ENCODE results near the gene EFNB3.

EFNB3 gene

DNA sequence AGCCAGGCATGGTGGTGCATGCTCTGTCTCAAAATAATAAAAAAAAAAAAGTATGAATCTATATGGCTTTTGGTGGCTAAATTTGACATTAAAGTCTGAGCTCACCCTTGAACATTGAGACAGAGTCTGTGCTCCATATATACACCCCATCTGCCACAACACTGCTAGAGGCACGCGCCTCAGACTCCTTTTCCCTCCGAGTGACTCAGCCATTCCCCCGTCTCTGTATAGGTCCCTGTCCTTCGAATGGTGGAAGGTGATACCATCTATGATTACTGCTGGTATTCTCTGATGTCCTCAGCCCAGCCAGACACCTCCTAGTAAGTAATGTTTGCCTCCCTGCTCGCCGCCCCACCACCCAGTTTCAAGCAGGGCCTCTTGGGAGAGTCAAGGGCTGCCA is 4.5 kb upstream of the EFNB3 start:
- DNase-seq = no peak

DNA sequence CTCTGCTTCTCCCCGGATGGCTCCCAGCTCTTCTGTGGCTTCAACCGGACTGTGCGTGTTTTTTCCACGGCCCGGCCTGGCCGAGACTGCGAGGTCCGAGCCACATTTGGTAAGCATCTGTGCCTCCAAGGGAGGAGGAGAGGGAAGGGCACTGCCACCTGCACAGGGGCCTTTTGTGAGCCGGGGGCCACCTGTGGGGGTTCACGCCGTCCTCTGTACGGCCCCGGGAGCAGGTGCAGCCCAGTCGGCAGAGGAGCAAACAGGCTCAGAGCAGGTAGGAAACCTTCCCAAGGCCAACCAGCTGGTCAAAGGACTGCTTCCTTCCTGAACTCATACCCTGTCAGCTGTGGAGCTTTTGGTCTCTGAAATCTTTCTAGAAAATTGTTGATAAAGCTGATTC is 3.3 kb upstream of the EFNB3 start:
- DNase-seq = no peak

DNA sequence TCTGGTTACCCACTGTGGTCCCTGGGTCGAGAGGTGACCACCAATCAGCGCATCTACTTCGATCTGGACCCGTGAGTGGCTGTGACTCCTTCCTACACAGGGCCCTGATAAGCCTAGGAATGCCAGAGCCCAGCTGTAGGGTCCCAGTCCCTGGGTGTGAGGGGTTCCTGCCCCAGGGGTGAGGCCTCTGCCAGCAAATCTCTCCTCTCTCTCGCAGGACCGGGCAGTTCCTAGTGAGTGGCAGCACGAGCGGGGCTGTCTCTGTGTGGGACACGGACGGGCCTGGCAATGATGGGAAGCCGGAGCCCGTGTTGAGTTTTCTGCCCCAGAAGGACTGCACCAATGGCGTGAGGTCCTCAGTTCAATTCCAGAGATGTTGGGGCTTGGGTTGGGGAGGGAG is 2.2 kb upstream of the EFNB3 start:
- no peak for DNase-seq

DNA sequence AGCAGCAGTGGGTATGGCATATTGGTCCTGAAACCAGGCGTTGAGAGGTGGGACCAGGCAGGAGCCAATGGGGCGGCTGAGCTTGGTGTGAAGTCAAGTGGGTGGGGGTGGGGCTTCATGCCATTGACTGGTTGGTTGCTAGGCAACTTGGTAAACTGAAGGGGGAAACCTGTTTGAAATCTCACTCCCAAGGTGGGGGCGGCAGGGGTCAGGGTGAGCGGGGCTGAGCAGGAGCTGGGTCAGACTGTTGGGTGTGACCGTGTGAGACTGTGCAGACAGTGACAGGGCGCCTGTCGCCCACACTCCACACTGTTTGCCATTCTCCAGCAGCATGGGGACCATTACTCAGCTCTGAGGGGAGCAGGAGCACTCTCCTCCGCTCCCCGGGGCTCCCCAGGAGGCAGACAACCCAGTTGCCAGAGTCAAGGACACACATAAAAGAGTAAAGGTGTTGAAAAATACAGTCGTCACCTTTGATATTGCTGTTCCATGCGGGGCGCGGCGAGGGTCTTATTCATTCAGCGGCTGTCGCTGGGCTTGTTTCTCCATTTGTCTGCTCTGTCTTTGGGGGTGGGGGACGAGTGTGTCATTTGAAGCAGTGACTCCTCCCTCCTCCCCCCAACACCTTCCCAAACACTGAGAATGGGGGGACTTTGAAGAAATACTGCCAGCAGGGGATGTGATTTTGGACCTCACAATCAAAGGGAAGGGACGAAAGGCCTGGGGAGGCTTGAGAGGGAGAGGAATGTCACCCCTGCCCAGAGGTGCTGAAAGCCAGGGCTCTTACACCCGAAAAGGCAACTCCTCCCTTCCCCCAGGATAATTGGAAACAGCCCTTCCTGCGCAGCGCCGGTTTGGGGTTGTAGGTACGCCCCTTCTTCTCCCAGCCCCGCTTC is 1.2 kb upstream of the EFNB3 start:
- no peak for DNase-seq

DNA sequence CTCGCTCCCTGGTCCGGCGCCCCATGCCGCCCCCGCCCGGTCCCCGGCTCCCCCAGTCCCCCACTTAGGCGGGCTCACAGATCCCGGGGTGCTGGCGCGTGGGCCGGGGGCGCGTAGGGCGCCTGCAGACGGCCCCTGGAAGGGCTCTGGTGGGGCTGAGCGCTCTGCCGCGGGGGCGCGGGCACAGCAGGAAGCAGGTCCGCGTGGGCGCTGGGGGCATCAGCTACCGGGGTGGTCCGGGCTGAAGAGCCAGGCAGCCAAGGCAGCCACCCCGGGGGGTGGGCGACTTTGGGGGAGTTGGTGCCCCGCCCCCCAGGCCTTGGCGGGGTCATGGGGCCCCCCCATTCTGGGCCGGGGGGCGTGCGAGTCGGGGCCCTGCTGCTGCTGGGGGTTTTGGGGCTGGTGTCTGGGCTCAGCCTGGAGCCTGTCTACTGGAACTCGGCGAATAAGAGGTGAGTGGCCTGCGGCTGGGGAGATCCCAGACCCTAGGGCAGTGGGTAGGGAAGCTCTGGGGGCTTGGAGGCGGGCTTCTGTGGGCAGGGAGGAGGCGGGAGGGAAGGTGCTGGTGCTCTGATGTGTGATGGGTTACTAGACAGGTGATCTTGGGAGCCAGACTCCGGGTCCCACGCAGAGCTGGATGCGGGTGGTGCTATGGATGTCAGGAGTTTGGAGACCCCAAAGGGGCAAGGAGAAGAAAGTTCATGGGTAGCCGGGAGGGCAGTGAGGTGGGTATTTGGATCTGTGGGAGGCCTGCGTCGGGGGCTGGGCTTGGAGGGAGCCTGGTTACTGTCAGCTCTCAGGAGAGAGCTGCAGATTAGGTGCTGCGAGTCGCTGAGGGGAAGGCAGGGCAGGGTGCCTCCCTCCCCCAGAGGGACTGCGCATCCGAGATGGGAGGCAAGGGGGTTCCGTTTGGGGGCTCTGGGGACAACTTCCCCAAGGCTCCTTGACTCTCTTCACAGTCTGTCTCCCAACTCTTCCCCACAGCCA is 560 bp downstream of the EFNB3 start:
- DNase-seq = no peak

- DNase-seq = no peak
Observed at GRCh38 chr17:7706631-7707354, 1.8 kb downstream of the EFNB3 start.

DNA sequence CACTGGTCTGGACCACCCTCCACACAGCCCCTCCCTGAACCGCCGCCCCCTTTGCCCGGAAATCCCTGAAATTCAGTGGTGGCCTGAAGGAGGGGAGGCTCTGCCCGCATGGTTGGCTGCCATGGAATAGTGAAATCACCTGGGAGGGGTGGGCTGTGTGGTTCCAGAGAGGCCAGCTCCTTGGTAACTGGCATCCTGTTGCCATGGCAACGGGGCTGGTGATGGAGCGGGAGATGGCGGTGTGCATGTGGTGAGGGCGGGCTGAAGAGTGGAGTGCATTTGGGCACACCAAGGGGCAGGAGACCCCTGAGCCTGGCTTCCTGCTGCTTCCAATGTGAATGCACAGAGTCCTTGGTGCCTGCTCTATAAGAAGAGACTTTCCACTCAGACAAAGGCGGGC is 2.4 kb downstream of the EFNB3 start:
- DNase-seq = no peak

DNA sequence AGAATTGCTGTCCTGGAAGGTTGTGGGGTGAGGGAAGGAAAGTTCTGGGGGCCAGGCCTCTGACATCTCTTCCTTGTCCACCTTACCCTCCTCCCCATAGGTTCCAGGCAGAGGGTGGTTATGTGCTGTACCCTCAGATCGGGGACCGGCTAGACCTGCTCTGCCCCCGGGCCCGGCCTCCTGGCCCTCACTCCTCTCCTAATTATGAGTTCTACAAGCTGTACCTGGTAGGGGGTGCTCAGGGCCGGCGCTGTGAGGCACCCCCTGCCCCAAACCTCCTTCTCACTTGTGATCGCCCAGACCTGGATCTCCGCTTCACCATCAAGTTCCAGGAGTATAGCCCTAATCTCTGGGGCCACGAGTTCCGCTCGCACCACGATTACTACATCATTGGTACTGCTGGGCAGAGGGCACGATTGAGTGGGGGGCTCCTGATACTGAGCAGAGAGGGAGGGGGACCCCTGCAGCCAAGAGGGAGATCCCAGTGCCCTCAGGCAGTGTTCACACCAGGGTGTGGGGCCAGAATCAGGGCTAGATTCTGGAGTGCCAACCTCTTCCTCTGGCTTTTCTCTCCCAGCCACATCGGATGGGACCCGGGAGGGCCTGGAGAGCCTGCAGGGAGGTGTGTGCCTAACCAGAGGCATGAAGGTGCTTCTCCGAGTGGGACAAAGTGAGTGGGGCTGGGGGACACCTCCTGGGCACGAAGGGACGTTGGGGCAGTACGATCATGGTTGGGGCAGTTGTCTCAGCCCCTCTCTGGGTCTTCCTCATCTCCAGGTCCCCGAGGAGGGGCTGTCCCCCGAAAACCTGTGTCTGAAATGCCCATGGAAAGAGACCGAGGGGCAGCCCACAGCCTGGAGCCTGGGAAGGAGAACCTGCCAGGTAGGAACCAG is 3.1 kb downstream of the EFNB3 start:
- no peak for DNase-seq

DNA sequence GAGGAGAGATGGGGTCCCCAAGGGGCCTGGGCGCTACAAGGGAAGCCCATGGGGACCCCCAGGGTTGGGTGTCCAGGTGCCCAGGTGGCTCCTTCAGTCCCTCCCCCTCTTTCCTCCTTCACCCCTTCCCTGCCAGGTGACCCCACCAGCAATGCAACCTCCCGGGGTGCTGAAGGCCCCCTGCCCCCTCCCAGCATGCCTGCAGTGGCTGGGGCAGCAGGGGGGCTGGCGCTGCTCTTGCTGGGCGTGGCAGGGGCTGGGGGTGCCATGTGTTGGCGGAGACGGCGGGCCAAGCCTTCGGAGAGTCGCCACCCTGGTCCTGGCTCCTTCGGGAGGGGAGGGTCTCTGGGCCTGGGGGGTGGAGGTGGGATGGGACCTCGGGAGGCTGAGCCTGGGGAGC is 4.0 kb downstream of the EFNB3 start:
- DNase-seq = no peak

DNA sequence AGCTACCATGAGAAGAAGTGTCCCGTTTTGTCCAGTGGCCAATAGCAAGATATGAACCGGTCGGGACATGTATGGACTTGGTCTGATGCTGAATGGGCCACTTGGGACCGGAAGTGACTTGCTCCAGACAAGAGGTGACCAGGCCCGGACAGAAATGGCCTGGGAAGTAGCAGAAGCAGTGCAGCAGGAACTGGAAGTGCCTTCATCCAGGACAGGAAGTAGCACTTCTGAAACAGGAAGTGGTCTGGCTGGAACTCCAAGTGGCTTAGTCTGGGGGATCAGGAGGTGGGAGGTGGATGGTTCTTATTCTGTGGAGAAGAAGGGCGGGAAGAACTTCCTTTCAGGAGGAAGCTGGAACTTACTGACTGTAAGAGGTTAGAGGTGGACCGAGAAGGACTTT is 5.3 kb downstream of the EFNB3 start:
- DNase-seq = peak; percentile 59

DNA sequence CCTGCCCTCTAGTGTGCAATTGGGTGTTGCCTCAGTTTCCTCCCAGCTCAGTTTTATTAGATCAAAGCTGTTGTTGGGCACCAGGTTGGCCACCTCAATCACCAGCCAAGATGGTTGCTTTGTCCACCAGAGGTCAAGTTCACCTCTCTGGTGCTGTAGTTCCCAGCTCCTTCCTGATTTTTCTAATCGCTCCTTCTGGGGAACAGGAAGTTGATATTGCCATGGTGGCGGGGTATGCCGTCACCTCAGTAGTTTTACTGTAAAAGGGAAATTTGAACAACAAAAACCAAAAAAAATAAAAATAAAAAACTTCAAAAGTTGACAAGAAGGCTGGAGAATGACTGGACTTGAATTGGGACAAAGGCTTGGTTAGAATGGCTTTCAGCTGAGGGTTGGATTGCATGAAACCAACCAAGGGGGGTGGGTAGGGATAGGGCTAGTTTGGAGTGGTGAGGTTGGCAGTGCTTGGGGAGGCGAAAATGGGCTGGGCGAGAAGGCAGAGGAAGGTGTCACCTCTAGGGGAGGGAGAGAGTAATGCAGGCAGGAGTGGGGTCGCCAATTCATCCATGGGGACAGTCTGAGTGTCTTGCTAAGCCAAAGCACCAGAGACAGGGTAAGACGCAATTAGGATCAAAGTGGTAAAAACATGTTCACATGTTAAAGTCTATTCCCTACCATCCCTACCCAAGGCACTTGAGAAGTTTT is 6.2 kb downstream of the EFNB3 start:
- peak; percentile 36 for DNase-seq

DNA sequence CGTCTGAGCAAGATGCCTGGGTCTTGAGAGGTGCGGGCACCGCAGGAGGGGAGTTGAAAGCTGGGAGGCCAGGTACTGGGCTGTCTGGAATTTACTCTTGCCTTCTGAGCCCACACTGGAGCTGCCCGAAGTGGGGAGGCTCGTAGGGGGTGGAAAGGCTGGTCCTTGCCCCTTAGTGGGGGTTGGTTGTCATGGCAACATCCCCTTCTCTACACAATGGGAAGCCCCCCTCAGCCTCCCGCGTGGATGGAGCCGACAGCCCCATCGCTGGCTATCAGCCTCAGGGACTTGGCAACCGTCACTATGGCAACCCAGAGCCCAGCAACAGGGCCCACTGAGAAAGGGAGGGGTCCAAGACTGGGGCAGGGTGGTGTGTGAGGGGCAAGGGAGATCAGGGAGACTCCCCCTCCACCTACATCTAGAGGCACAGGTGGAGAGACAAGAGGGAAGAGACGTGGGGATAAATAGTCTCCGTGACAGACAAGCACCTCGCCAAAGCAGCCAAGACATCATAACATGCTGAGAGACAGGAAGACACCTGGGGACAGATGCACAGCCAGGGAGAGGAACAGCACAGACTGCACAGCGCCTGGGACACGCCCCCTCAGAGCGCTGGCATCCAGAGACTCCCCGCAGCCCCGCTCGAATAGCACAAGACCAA is 7.2 kb downstream of the EFNB3 start:
- no peak for DNase-seq

DNA sequence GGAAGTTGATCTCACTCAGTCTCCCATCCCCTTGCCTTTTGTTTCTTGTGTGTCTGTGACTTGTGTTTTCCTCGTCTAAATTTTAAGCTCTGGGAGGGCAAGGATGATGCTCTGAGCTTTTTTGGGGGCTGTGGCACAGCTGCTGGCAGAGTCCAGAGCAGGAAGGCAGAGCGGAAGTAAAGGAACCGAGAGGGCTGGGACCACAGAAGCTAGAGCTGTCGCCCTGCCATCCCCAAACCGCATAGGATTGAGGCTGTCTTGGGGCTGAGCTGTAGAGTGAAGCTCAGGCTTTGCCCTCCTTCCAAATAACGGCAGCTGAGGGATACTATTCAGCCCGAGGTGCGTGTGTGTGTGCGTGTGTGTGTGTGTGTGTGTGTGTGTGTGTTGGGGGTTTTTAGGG is 8.8 kb downstream of the EFNB3 start:
- DNase-seq = no peak

- no peak for DNase-seq
Observed at GRCh38 chr17:7714721-7715594, 10.0 kb downstream of the EFNB3 start.

DNA sequence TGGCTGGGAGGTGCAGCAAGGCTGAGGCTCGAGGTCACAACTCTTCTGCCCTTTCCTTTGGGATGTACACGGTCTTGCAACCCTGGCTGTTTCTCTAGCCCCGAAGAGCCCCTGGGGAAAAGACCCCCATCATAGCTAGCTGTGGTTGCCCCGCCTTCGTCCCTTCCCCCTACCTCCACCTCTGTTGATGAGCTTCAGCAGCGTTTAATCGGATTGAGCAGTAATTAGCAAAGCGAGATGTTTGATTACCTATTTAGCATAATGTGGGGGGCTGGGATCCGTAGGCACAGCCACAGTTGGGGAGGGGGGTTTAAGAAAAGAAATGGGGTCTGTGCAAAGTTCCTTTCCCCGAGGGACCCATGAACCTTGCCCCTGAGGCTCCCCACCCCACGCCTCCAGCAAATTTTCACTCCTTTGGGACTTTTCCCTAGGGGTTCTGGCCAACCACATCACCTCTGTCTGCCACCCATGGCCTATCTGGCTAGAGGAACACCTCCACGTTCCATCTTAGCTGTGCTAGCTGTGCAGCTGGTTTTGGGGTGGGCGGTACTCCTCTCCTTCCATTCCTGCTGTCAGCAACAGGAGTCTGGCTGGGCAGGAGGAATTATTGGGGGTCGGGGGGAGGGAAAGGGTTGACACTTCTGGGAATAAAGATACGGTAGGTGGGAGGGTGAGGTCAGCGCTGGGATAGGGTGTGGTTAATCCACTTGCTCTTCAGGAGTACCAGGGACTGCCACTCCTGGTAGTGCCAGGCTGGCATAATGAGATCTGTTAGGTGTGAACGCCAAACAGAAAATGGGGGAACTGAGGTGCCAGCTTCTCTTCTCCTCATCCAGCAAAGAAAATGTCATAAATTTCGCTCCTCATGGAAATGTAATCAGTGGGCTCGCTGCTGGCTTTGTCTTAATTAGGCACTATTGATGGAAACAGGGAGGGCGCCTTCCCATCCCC is 11.2 kb downstream of the EFNB3 start:
- DNase-seq = no peak

- peak; percentile 52 for DNase-seq
Observed at GRCh38 chr17:7716901-7717755, 12.1 kb downstream of the EFNB3 start, which contains the start of gene DNAH2. Gene DNAH2, plus strand, starts transcription at chr17:7717744. Its CDS starts 1,991 bp downstream, at chr17:7719735.

- DNase-seq = peak; percentile 11
Observed at GRCh38 chr17:7717756-7718350, 12.9 kb downstream of the EFNB3 start.
